Uterus (tissue), 4 donors: Measurements from ENCODE around the gene YBX2. TPM values are rescaled to one million over a fixed set of nuclear protein-coding genes. Genes with fewer than 3 reads are reported as not detected.

Experiments
- DNase-seq, 2 donors: peaks; one replicate each; pipeline ENCODE4 v3.0.0-alpha.2; 2019 to 2020
- H3K27ac ChIP-seq, 2 donors: fragments of 200-600 bp; sonication (generic); 1 replicate in 1 of 2; 2 replicates in 1 of 2; pipeline ENCODE4 v1.5.1; 2016 to 2018
- H3K27me3 ChIP-seq, 2 donors: fragments of 200-600 bp; sonication (generic); one replicate each; pipeline ENCODE4 v1.5.1; 2018 to 2019; ENCODE audit warnings: control low read depth in 1 of 2
- H3K36me3 ChIP-seq, 2 donors: fragments of 200-600 bp; sonication (generic); one replicate each; pipeline ENCODE4 v1.5.1; 2019; ENCODE audit warnings: control low read depth in 1 of 2
- H3K4me1 ChIP-seq, 2 donors: fragments of 200-600 bp; sonication (generic); one replicate each; pipeline ENCODE4 v1.5.1; 2018 to 2019; ENCODE audit warnings: control low read depth in 1 of 2
- H3K4me3 ChIP-seq, 2 donors: fragments of 200-600 bp; sonication (generic); 1 replicate in 1 of 2; 2 replicates in 1 of 2; pipeline ENCODE4 v1.5.1; 2018 to 2019; ENCODE audit warnings: mild to moderate bottlenecking in 1 of 2
- H3K9me3 ChIP-seq, 2 donors: fragments of 200-600 bp; sonication (generic); one replicate each; pipeline ENCODE4 v1.5.1; 2019; ENCODE audit warnings: control low read depth in 1 of 2
- POLR2A ChIP-seq, 2 donors: fragments of 450-650 bp; IDR thresholded peaks; one replicate each; pipeline ENCODE4 v1.6.1; 2016; ENCODE audit warnings: antibody characterized with exemption in 2 of 2, mild to moderate bottlenecking in 1 of 2, moderate library complexity in 1 of 2
- intact Hi-C: fragments of 100-400 bp; cut with DNase I; formaldehyde crosslinking; loops from one replicate; pipeline ENCODE4 v1.15.1; 2023; ENCODE audit warnings: low total_unique reads
- small RNA-seq: library from RNA; depleted of rRNA; stranded (forward); fragments of <200 nt; gene quantifications from one replicate; pipeline ENCODE3, GENCODE V24; 2016
- total RNA-seq, 4 donors: library from RNA; depleted of rRNA in 3 of 4; stranded (reverse); fragments of >200 nt in 3 of 4; gene quantifications; one replicate each; pipeline versions ENCODE4 v1.1.0 to v1.2.4, GENCODE V29; 2014 to 2023
- TF ChIP-seq, protein P1 (sequence below), 4 experiments: fragments of 200-600 bp in 2 of 4; fragments of 450-650 bp in 2 of 4; sonication (generic) in 2 of 4; IDR thresholded peaks; one replicate each; pipeline ENCODE4 v1.5.1; 2016 to 2019; ENCODE audit warnings: antibody characterized with exemption in 4 of 4, mild to moderate bottlenecking in 2 of 4, moderate library complexity in 1 of 4
- donor health status: DM: yes; HTN: yes; CAD: no.

YBX2 gene
- total RNA-seq, 4 donors from 2014 or later, result 2.4 to 4.4 TPM; not detected in 2

GRCh38 chr17:7239091-7240027 lies 55.1 kb downstream of the YBX2 start, which contains the start of gene PHF23:
Gene PHF23 (minus strand): TSS chr17:7239457. CDS start chr17:7239279, 178 bp downstream.
- no peaks in the 10 kb centered on the region for H3K36me3 ChIP-seq
- TF ChIP-seq, protein P1, sequence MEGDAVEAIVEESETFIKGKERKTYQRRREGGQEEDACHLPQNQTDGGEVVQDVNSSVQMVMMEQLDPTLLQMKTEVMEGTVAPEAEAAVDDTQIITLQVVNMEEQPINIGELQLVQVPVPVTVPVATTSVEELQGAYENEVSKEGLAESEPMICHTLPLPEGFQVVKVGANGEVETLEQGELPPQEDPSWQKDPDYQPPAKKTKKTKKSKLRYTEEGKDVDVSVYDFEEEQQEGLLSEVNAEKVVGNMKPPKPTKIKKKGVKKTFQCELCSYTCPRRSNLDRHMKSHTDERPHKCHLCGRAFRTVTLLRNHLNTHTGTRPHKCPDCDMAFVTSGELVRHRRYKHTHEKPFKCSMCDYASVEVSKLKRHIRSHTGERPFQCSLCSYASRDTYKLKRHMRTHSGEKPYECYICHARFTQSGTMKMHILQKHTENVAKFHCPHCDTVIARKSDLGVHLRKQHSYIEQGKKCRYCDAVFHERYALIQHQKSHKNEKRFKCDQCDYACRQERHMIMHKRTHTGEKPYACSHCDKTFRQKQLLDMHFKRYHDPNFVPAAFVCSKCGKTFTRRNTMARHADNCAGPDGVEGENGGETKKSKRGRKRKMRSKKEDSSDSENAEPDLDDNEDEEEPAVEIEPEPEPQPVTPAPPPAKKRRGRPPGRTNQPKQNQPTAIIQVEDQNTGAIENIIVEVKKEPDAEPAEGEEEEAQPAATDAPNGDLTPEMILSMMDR (IDR thresholded peaks at IDR 0.05), result peak in 1 of 4 experiments; percentile 35
- peak; percentile 36 to 80 for TF ChIP-seq POLR2A (IDR thresholded peaks at IDR 0.05)
- H3K9me3 ChIP-seq, result no peaks in the 10 kb centered on the region
- DNase-seq, result peak; percentile 99
- intact Hi-C loops, result no loop called here
- H3K4me1 ChIP-seq, result peaks cover 9 to 14% of the 10 kb centered on the region in 2 donors
- peak within 1 kb of the TSS; percentile 86 to 100 for H3K4me3 ChIP-seq
- no peaks in the 10 kb centered on the region for H3K27me3 ChIP-seq
- peak within 1 kb of the TSS; percentile 96 to 99 for H3K27ac ChIP-seq

GRCh38 chr17:7238420-7239090 lies 55.9 kb downstream of the YBX2 start:
- no peaks in the 10 kb centered on the region for H3K36me3 ChIP-seq
- intact Hi-C loops, result no loop called here
- H3K27ac ChIP-seq, result peak overlapping the region; percentile 94 to 96
- H3K4me1 ChIP-seq, result peaks cover 9 to 14% of the 10 kb centered on the region in 2 donors
- no peaks in the 10 kb centered on the region for H3K27me3 ChIP-seq
- no peak for DNase-seq
- H3K9me3 ChIP-seq, result no peaks in the 10 kb centered on the region
- TF ChIP-seq POLR2A (IDR thresholded peaks at IDR 0.05), result no peak
- TF ChIP-seq, protein P1 (IDR thresholded peaks at IDR 0.05), result no peak
- H3K4me3 ChIP-seq, result peak overlapping the region; percentile 86 to 100

Small RNA genes within 50 kb of the gene (small RNA-seq; reads per million reads assigned to genes)
- gene AC026954.2 (not detected), gene RF00019 (not detected)

Other genes starting within 250 kb of the YBX2 start
- gene CLEC10A, start 214.4 kb downstream of the YBX2 start, total RNA-seq, result 1 to 10 TPM in 2 of 4 donors, not detected in 2; 1.5 to 3.5 TPM
- not detected for gene ASGR2, start 179.8 kb downstream of the YBX2 start, total RNA-seq
- 1 to 10 TPM in 2 of 4 donors, under 1 TPM in 1, not detected in 1; 0.77 to 3.2 (median 1.8) TPM for gene ASGR1, start 115.3 kb downstream of the YBX2 start, total RNA-seq
- gene DLG4, start 74.8 kb downstream of the YBX2 start, total RNA-seq, result 10 to 100 TPM; 22.8 to 64.0 (median 48.4) TPM
- 100 to 1,000 TPM; 167 to 800 (median 399) TPM for gene ACADVL, start 74.7 kb downstream of the YBX2 start, total RNA-seq
- 10 to 100 TPM in 3 of 4 donors, 1 to 10 TPM in 1; 5.1 to 83.2 (median 53.5) TPM for gene DVL2, start 60.1 kb downstream of the YBX2 start, total RNA-seq
- 10 to 100 TPM in 3 of 4 donors, 1 to 10 TPM in 1; 9.7 to 68.1 (median 29.7) TPM for gene PHF23, start 55.2 kb downstream of the YBX2 start, total RNA-seq
- gene GABARAP, start 52.2 kb downstream of the YBX2 start, total RNA-seq, result 100 to 1,000 TPM; 220 to 467 (median 366) TPM
- 100 to 1,000 TPM in 1 of 4 donors, 10 to 100 TPM in 3; 13.8 to 115 (median 37.2) TPM for gene CTDNEP1, start 42.9 kb downstream of the YBX2 start, total RNA-seq
- gene ELP5, start 42.4 kb downstream of the YBX2 start, total RNA-seq, result 10 to 100 TPM; 41.9 to 65.6 (median 51.3) TPM
- gene CLDN7, start 32.2 kb downstream of the YBX2 start, total RNA-seq, result 10 to 100 TPM in 1 of 4 donors, under 1 TPM in 3; 0.29 to 24.4 (median 0.68) TPM
- gene SLC2A4, start 12.9 kb downstream of the YBX2 start, total RNA-seq, result 10 to 100 TPM in 2 of 4 donors, 1 to 10 TPM in 2; 1.8 to 25.9 (median 12.6) TPM
- 100 to 1,000 TPM in 3 of 4 donors, 10 to 100 TPM in 1; 75.3 to 219 (median 198) TPM for gene EIF5A, start 13.0 kb upstream of the YBX2 start, total RNA-seq
- 10 to 100 TPM; 34.0 to 68.3 (median 43.9) TPM for gene GPS2, start 20.7 kb upstream of the YBX2 start, total RNA-seq
- 10 to 100 TPM; 12.4 to 64.7 (median 34.1) TPM for gene NEURL4, start 34.7 kb upstream of the YBX2 start, total RNA-seq
- gene ACAP1, start 41.9 kb upstream of the YBX2 start, total RNA-seq, result 10 to 100 TPM in 1 of 4 donors, 1 to 10 TPM in 2, under 1 TPM in 1; 0.29 to 11.2 (median 1.7) TPM
- 10 to 100 TPM in 1 of 4 donors, 1 to 10 TPM in 3; 2.6 to 14.7 (median 7.2) TPM for gene KCTD11, start 57.5 kb upstream of the YBX2 start, total RNA-seq
- gene TMEM95, start 60.5 kb upstream of the YBX2 start, total RNA-seq, result not detected
- gene TNK1, start 86.5 kb upstream of the YBX2 start, total RNA-seq, result 1 to 10 TPM in 3 of 4 donors, under 1 TPM in 1; 0.26 to 9.2 (median 1.8) TPM
- 10 to 100 TPM in 3 of 4 donors, under 1 TPM in 1; 0.77 to 42.6 (median 17.6) TPM for gene PLSCR3, start 99.9 kb upstream of the YBX2 start, total RNA-seq
- gene TMEM256, start 109.5 kb upstream of the YBX2 start, total RNA-seq, result 100 to 1,000 TPM in 3 of 4 donors, 10 to 100 TPM in 1; 26.0 to 131 (median 115) TPM
- gene NLGN2, start 113.2 kb upstream of the YBX2 start, total RNA-seq, result 10 to 100 TPM; 14.2 to 81.9 (median 19.7) TPM
- gene SPEM1, start 125.7 kb upstream of the YBX2 start, total RNA-seq, result not detected
- not detected for gene SPEM2, start 131.0 kb upstream of the YBX2 start, total RNA-seq
- gene SPEM3, start 134.2 kb upstream of the YBX2 start, total RNA-seq, result not detected
- 1 to 10 TPM in 2 of 4 donors, under 1 TPM in 1, not detected in 1; 0.29 to 2.8 (median 2.0) TPM for gene TMEM102, start 140.8 kb upstream of the YBX2 start, total RNA-seq
- gene FGF11, start 144.9 kb upstream of the YBX2 start, total RNA-seq, result 10 to 100 TPM in 1 of 4 donors, 1 to 10 TPM in 2, not detected in 1; 2.8 to 17.9 (median 6.2) TPM
- 10 to 100 TPM in 2 of 4 donors, 1 to 10 TPM in 2; 3.2 to 16.9 (median 10.9) TPM for gene CHRNB1, start 150.4 kb upstream of the YBX2 start, total RNA-seq
- 100 to 1,000 TPM in 1 of 4 donors, 10 to 100 TPM in 3; 22.7 to 116 (median 39.2) TPM for gene ZBTB4, start 185.0 kb upstream of the YBX2 start, total RNA-seq
- not detected for gene SLC35G6, start 186.8 kb upstream of the YBX2 start, total RNA-seq
- 100 to 1,000 TPM in 2 of 4 donors, 10 to 100 TPM in 2; 19.7 to 167 (median 77.6) TPM for gene POLR2A, start 189.7 kb upstream of the YBX2 start, total RNA-seq